Right ventricle myocardium superior (tissue), 1 donor: ENCODE results near the gene PSMG4. TPM values are rescaled to one million over a fixed set of nuclear protein-coding genes. Genes with fewer than 3 reads are reported as not detected.
A peak's percentile ranks its signal among the peaks of the same experiment; 100 is the strongest.

Experiments used
- ATAC-seq: fragments of 200-7000 bp; cut with Tn5 transposase; one replicate; pipeline ENCODE4 v1.9.1; 2020; ENCODE audit warnings: mild to moderate bottlenecking; ENCODE audit not compliant: poor library complexity
- DNase-seq: peaks from one replicate; pipeline ENCODE4 v3.0.0-alpha.2; 2020
- intact Hi-C: fragments of 100-400 bp; cut with DNase I; formaldehyde crosslinking; loops from one replicate; pipeline ENCODE4 v1.11.2; 2022
- total RNA-seq: library from RNA; stranded (reverse); fragmentation: NEBNext Ultra II Directional; extraction: Animal tissue kit (Norgen Biotek cat#: 25700); gene quantifications from one replicate; pipeline ENCODE4 v1.2.1, GENCODE V29; 2021
- donor health status: DM: no; HTN: yes; CAD: no; lungs with severe emphysema.

Gene PSMG4
- total RNA-seq, 1 donor from 2014 or later, result 8.9 TPM

- no peak for ATAC-seq
- DNase-seq, result peak; percentile 11
- intact Hi-C loops, result no loop called here
These were observed 7.4 kb downstream of the PSMG4 start for GRCh38 chr6:3266170-3266569.

- intact Hi-C loops, result no loop called here
- no peak for ATAC-seq
- peak; percentile 16 for DNase-seq
These were observed 8.4 kb downstream of the PSMG4 start for GRCh38 chr6:3267162-3267561.

- intact Hi-C loops, result no loop called here
- no peak for DNase-seq
- no peak for ATAC-seq
These were observed 9.9 kb downstream of the PSMG4 start for GRCh38 chr6:3268680-3269079.

- ATAC-seq, result no peak
- no peak for DNase-seq
- intact Hi-C loops, result no loop called here
These were observed 10.7 kb downstream of the PSMG4 start for GRCh38 chr6:3269281-3269975.

- ATAC-seq, result no peak
- intact Hi-C loops, result loop anchor here (10.0 kb wide), 1 partner anchor 715 kb away; no protein-coding TSS in a partner anchor
These were observed 11.5 kb downstream of the PSMG4 start for GRCh38 chr6:3270258-3270657.

GRCh38 chr6:3271756-3272155 lies 13.0 kb downstream of the PSMG4 start:
- no peak for ATAC-seq
- no peak for DNase-seq
- intact Hi-C loops, result loop anchor here (10.0 kb wide), 1 partner anchor 713 kb away; no protein-coding TSS in a partner anchor

More at GRCh38 chr6:3270258-3270657, 11.5 kb downstream of the PSMG4 start:
- peak; percentile 17 for DNase-seq

GRCh38 chr6:3272911-3273547 lies 14.3 kb downstream of the PSMG4 start:
- intact Hi-C loops, result loop anchor here (10.0 kb wide), 1 partner anchor 712 kb away; no protein-coding TSS in a partner anchor
- ATAC-seq (no peak), DNase-seq (no peak)

GRCh38 chr6:3273707-3274521 lies 15.2 kb downstream of the PSMG4 start:
- intact Hi-C loops, result loop anchor here (10.0 kb wide), 1 partner anchor 711 kb away; no protein-coding TSS in a partner anchor
- ATAC-seq (no peak), DNase-seq (peak; percentile 18)

GRCh38 chr6:3276174-3277167 lies 17.7 kb downstream of the PSMG4 start:
- intact Hi-C loops, result loop anchor here (10.0 kb wide), 1 partner anchor 708 kb away; no protein-coding TSS in a partner anchor
- DNase-seq (peak; percentile 27), ATAC-seq (no peak)

- no peak for ATAC-seq
- DNase-seq, result peak; percentile 12
- intact Hi-C loops, result loop anchor here (10.0 kb wide), 1 partner anchor 708 kb away; no protein-coding TSS in a partner anchor
These were observed 18.5 kb downstream of the PSMG4 start for GRCh38 chr6:3277251-3277650.

- DNase-seq, result peak; percentile 34
- intact Hi-C loops, result loop anchor here (2.0 to 10.0 kb wide), 2 partner anchors 455 to 707 kb away; no protein-coding TSS in a partner anchor
- ATAC-seq, result no peak
These were observed 19.2 kb downstream of the PSMG4 start for GRCh38 chr6:3277851-3278416.

GRCh38 chr6:3278691-3279090 lies 19.9 kb downstream of the PSMG4 start:
- no peak for ATAC-seq
- intact Hi-C loops, result loop anchor here (2.0 to 10.0 kb wide), 2 partner anchors 454 to 706 kb away; no protein-coding TSS in a partner anchor
- DNase-seq, result peak; percentile 26

GRCh38 chr6:3280091-3280490 lies 21.3 kb downstream of the PSMG4 start:
- DNase-seq, result peak; percentile 38
- ATAC-seq, result no peak
- intact Hi-C loops, result loop anchor here (5.0 kb wide), 1 partner anchor 177 kb away; the partner anchor contains the start of gene SLC22A23

GRCh38 chr6:3280866-3281465 lies 22.2 kb downstream of the PSMG4 start:
- DNase-seq (peak; percentile 36), ATAC-seq (no peak)
- intact Hi-C loops, result loop anchor here (5.0 kb wide), 1 partner anchor 176 kb away; the partner anchor contains the start of gene SLC22A23

- intact Hi-C loops, result loop anchor here (5.0 kb wide), 1 partner anchor 175 kb away; the partner anchor contains the start of gene SLC22A23
- DNase-seq (peak; percentile 40), ATAC-seq (no peak)
These were observed 23.1 kb downstream of the PSMG4 start for GRCh38 chr6:3281631-3282475.
